AG04449 (cell line): ENCODE results near the gene ISG20.

Source experiments
- CTCF ChIA-PET: fragments of 350-600 bp; formaldehyde crosslinking; extraction: SDS; loops from one replicate; lab custom pipeline; 2021; ENCODE audit warnings: antibody characterized with exemption; lab: Yijun Ruan, JAX
- POLR2A ChIA-PET: fragments of 400-600, 350-600 bp; formaldehyde crosslinking; extraction: SDS; loops from one replicate; lab custom pipeline; 2020; ENCODE audit warnings: antibody characterized with exemption, inconsistent platforms; lab: Yijun Ruan, JAX
- DNase-seq: peaks from one replicate; pipeline ENCODE4 v3.0.0-alpha.2; 2010; ENCODE audit warnings: low read depth, low spot score
- H3K4me3 ChIP-seq: 2 replicates; pipeline ENCODE4 v1.5.1; 2011; ENCODE audit warnings: low read depth, mild to moderate bottlenecking, control low read depth, low read length
- CTCF ChIP-seq: IDR thresholded peaks from one replicate; pipeline ENCODE4 v1.5.1; 2011; ENCODE audit warnings: mild to moderate bottlenecking, moderate library complexity, low read length, control low read depth, inconsistent platforms; ENCODE audit not compliant: insufficient read depth; ENCODE audit errors: missing control alignments

The ISG20 gene

GRCh38 chr15:88617031-88617722 is 21.6 kb upstream of the ISG20 start:
- POLR2A ChIA-PET: no interaction called here
- no peak for TF ChIP-seq CTCF
- CTCF ChIA-PET: interaction anchor here (0.5 to 5.3 kb wide), 3 partner anchors 139 to 269 kb away, joined by 3 to 36 read pairs (median 21); partner anchors contain the start of genes MRPL46 and MRPS11
- no peak for DNase-seq
- H3K4me3 ChIP-seq: no peak overlapping the region

DNA sequence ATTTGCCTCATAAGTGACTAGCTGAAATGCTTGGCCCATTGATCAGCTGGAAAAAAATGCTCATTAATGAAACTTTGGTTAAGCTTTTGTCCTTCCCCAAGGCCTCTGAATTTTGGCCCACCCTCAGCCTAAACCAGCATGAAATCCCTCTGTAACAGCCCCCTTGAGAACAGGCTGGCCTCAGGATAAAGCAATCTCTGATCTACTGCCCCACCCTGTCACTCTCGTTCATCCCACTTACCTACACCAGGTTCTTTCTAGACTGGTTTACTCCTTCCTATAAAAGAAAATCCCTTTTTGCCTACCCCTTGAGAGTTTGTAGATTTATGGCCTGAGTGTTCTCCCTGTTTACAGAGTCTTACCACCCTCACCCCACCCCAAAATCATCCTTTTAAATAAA is 21.0 kb upstream of the ISG20 start:
- ChIA-PET POLR2A (no interaction called here), CTCF (interaction anchor here (5.3 kb wide), 1 partner anchor 140 kb away, joined by 36 read pairs; no protein-coding TSS in a partner anchor)
- no peak overlapping the region for H3K4me3 ChIP-seq
- no peak for TF ChIP-seq CTCF
- no peak for DNase-seq

DNA sequence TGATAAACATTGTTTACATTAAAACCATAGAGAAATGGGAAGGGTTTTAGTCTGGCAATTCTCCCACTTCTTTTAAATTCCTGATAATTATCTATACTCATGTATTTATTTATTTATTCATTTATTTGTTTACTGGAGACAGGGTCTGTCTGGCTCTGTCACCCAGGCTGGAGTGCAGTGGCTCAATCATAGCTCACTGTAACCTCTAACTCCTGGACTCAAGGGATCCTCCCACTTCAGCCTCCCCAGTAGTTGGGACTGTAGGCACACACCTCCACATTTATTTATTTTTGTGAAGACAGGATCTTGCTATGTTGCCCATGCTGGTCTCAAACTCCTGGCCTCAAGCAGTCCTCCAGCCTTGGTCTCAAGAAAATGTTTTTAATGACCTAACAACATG is 20.1 kb upstream of the ISG20 start:
- TF ChIP-seq CTCF: no peak
- CTCF ChIA-PET: no interaction called here
- no peak overlapping the region for H3K4me3 ChIP-seq
- POLR2A ChIA-PET: no interaction called here
- no peak for DNase-seq

DNA sequence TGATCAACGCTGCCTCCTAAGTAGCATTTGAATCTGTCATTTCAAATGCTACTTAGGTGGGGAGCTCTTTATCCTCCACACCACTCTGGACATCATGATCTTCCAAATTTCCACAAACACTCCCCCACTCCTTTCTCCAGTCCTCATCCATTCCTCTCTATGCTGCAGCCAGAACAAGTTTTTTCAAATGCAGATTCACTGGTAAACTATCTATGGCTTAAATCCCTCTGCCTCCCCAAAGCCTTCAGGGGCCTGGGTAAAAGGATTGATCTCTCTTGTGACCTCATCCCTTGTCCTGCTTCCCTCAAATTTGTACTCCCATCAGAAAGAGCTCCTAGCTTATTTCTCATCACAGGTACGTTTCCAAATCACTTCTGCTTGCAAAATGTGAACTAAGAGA is 19.0 kb upstream of the ISG20 start:
- no peak for DNase-seq
- TF ChIP-seq CTCF: no peak
- H3K4me3 ChIP-seq: no peak overlapping the region
- POLR2A ChIA-PET: no interaction called here
- CTCF ChIA-PET: no interaction called here

DNA sequence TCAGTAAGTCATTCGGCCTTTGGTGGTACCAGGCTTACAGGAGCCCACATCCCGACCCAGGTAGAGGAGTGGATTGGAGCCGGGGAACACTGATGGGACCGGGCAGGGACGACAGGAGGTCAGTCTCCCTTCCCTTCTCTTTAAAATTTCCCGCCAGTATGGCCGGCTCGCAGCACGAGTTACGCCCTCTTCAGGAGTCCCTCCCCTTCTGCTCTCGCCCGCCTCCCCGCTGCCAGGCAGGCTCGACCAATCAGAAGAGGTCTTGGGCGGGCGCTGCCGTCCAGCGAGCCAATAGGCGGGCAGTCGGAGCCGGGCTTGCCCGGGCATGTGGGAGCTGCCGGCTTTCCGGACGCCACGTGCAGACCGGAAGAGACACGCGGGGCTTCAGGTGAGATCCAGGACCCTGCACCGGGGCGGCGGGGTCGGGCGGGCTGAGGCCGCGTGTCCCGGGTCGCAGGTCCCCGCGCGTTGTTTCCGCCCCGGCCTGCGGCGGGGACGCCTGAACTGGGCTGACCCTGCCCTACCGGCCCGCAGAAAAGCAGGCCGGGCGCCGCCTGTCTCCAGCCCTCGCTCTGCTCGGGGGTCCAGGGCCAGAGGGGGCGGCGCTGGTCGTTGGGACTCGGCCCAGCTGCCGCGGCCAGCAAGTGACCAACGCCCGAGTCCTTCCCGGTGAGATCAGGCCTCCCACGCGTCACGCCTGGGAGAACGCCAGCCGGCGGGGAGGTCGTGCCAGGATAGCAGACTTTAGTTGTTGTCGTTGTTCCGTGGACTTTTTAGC is 17.6 kb upstream of the ISG20 start, which contains the start of gene AEN:
Gene AEN, plus strand, starts transcription at position 346 of the 778 bp plus-strand sequence. CDS start 4,870 bp downstream, outside the sequence.
- CTCF ChIA-PET: interaction anchor here (1.2 to 1.4 kb wide), 2 partner anchors 10 to 143 kb away, joined by 3 to 5 read pairs; no protein-coding TSS in a partner anchor
- peak within 1 kb of the TSS; percentile 84 for H3K4me3 ChIP-seq
- peak; percentile 76 for DNase-seq
- no peak for TF ChIP-seq CTCF
- POLR2A ChIA-PET: interaction anchor here (0.8 to 1.8 kb wide), 5 partner anchors 17 to 154 kb away, joined by 3 to 7 read pairs (median 3); partner anchors contain the start of genes ISG20, MRPL46 and MRPS11
